Stimulated activated CD8-positive, alpha-beta memory T cell treated with anti-CD3 and anti-CD28 coated beads, Interleukin-4, amount 100 ng/mL, for 24 hours (primary cell): ENCODE data around the gene TPRKB.
"Not testable (repeated sequence)": the region's sequence is repeated elsewhere in the genome, so short reads cannot be mapped to it uniquely, and the experiment has no call there.

Source experiments
- DNase-seq: peaks from one replicate; pipeline ENCODE4 v3.0.0-alpha.2; 2020; ENCODE audit warnings: low read depth

The TPRKB gene

GRCh38 chr2:73736855-73737779, at the start of gene TPRKB:
Gene TPRKB (minus strand): TSS chr2:73737345. CDS start chr2:73734569, 2,776 bp downstream.
- peak; percentile 91 for DNase-seq

DNA sequence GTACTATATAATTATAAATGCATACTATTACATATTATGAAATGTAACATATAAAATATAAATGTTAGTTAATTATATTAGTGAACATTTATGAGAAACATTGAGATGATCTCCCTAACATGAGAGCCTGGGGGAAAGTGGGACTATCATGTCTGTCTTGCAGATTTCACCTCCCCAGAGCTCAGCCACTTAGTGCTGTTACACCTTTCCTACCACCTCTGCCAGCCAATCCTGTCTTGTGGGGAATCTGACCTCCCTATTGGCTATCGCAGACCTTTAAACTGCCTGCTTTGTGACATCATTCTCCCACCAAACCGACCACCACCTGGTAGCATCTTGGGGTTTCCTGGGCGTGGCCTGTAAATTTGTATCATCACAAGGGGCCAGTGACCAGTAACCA, 46.7 kb upstream of the TPRKB start, which contains the start of gene C2orf78:
C2orf78 (plus strand) TSS at position 301 of the 400 bp plus-strand sequence. CDS start 127 bp downstream, outside the sequence.
- DNase-seq, result not testable (repeated sequence)

- DNase-seq, result not testable (repeated sequence)
Measured at GRCh38 chr2:73783402-73783801, 46.3 kb upstream of the TPRKB start.

DNA sequence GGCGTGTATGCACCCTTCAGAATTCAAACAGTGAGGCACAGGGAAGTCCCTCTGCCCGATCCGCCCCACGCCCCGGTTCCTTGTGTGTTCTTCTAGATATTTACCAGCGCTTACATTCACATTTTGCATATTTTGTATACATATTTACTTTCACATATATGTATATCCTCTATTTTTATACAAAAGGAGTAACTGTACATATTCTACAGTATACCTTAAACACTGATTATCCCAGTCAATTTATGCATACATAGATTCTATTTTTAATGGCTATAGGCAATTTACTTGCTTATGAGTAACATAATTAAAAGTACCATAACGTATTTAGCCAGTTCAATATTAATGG, 43.1 kb upstream of the TPRKB start:
- no peak for DNase-seq

DNA sequence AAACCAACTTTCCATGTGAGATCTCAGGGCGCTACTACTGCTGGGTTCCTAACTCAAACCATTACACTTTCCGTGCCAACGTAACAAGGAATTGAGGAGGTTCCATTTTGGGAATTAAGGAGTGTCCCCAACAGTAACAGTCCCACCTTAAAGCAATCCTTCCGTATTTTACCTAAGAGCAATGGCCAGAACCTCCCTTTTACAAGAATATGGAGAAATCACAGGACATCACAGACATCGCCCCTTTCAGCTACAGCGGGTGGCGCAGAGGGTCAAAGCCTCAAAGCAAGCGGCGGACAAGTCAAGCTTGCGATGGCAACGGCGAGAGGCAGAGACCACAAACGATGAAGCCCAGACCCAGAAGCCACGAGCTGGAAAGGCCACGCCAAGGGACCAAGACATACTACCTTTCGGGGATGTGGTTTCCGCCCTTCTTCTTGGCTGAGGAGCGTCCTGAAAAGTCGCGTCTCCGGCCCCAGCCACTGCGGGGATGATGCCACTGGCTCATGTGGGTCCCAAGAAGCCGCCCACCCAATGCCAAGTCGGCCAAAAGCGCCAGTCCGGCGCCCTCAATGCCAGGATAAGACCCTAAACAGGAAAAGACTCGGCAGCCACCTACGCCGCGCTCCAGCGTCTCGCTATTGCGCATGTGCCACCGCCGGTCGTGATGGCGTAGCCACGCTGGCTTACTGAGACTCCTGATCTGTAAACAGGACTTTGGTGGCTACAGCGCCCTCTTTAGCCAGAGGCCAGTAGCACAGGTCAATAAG, 42.5 kb upstream of the TPRKB start, which contains the start of gene DUSP11:
DUSP11 (minus strand) TSS at position 637 of the 770 bp plus-strand sequence; CDS start at position 508, 129 bp downstream.
- DNase-seq, result peak; percentile 95

DNA sequence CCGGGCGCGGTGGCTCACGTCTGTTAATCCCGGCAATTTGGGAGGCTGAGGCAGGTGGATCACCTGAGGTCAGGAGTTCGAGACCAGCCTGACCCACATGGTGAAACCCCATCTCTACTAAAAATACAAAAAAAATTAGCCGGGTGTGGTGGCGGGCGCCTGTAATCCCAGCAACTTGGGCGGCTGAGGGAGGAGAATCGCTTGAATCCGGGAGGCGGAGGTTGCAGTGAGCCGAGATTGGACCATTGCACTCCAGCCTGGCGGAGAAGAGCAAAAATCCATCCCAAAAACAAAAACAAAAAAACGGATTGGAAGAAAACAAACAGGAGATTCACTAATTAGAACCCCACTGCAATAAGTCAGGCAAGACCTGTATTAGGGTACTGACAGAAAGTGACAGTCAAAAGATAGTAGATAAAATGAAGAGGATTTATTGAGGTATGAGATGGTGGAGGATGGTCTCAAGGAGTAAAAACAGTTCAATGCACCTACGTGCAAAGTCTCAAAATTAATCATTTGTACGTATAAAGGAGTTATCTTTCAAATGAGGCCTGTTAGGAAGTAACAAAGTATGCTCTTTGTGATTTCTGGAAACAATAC, 41.8 kb upstream of the TPRKB start:
- not testable (repeated sequence) for DNase-seq

DNA sequence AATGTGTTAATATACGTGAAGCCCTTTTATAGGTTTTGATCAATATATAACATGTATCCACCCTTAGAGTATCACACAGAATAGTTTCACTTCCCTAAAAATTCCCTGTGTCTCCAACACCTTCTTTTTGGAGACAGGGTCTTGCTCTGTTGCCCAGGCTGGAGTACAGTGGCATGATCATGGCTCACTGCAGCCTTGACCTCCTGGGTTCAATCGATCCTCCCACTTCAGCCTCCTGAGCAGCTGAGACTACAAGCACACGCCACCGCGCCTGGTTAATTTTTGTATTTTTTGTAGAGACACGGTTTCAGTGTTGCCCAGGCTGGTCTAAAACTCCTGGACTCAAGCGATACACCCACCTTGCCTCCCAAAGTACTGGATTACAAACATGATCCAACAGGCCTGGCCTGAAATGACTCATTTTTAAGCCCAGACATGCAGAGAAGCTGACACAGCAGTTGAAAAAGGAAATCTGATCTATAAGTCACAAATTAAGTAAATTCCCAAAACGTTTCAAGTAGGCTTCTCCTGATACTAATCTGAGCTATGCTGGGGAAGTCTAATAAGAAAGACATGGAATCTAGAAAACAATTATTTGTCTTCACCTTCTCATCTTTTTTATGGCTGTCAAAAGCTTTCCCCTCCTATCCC, 39.8 kb upstream of the TPRKB start:
- no peak for DNase-seq

DNA sequence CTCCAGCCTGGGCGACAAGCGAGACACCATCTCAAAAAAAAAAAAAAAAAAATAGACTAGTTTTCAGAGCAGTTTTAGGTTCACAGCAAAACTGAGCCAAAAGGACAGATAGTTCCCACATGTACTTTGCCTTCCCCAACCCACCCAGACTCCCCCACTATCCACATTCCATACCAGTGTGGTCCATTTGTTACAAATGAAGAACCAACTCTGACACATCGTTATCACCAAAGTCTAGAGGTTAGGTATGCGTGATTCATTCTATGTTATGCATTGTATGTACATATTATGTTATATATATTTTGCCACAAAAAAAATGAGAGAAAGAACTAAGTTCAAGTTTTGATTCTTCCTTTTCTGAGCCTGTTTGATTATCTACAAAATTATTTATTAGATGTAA, 39.2 kb upstream of the TPRKB start:
- no peak for DNase-seq

GRCh38 chr2:73772819-73773218, 35.7 kb upstream of the TPRKB start:
- no peak for DNase-seq

DNA sequence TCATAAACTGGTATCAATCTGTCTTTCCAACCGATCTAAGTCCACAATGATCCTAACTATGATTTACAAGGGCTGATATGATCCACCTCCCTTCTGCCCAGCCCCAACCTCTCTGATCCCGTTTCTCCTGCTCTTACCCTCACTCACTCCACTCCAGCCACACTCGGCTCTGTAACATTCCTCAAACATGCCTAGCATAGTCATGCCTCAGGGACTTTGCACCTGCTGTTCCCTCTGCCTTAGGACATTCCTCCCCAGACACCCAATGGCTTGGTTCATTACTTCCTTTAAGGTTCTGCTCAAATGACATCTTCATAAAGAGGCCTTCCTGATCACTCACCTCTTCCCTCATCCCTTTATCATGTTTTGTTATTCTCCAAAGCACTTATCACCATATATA, 33.6 kb upstream of the TPRKB start:
- no peak for DNase-seq

DNA sequence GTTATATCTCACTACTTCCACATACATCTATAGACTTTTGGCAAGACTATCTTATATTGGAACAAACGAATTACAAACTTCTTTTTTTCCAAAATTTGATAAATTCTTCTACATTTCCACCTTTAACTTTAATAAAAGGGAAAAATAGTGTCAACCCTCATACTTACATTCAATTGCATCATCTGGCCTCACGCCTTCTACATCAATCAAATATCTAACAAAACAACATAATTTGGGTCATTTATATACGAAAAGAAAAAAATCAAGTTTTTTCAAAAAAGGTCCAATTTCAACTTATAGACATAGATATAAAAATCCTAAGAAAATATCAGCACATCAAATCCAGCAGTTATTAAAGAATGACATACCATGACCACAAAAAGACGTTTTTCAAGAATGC, 29.8 kb upstream of the TPRKB start:
- no peak for DNase-seq

DNA sequence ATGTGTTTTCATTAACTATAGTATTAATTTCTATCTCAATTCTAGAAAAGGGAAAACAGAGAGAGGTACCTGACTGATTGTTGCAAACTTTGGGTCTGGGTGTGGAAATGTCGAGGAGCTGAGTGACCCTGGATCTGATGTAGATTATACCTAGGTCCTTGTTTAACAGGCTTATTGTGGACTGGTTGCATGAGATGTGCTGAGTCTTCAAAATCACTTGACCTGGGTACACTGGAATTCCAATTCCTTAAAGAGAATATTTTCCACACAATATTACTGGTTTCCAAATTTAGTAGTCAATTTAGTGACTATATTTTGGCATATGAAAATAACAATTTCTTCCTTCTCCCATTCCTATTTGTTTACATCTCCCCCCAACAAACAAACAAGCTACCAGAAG, 29.2 kb upstream of the TPRKB start:
- no peak for DNase-seq

DNA sequence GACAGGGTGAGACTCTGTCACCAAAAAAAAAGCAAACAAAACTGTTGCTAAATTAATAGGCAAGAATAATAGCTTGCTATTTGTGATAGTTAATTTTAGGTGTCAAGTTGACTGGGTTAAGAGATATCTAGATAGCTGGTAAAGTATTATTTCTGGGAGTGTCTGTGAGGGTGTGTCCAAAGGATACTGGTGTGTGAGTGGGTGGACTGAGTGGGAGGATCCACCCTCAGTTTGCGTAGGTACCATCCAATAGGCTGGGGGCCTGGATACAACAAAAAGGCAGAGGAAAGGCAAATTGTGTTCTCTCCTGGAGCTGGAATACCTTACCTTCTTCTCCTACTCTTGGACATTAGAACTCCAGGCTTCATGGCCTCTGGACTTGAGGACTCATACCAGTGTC, 27.8 kb upstream of the TPRKB start:
- DNase-seq, result no peak

DNA sequence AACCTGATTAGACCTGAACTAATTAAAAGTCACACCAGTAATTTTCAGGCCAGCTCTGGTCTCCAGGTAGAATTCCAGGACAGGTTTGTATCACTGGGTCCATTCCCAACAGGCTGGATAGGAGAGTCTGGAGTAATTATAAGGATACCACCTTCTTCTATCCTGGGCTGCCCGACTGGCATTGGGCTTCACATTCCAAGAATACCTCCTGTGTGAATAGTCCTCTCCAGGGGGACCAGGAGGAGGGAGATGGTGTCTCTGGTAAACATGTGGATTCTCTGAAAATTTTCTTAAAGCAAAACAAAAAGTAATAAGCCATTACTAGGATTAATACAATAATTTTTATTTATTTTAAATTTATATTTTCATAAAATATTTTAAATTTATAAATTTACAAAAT, 25.4 kb upstream of the TPRKB start:
- no peak for DNase-seq

DNA sequence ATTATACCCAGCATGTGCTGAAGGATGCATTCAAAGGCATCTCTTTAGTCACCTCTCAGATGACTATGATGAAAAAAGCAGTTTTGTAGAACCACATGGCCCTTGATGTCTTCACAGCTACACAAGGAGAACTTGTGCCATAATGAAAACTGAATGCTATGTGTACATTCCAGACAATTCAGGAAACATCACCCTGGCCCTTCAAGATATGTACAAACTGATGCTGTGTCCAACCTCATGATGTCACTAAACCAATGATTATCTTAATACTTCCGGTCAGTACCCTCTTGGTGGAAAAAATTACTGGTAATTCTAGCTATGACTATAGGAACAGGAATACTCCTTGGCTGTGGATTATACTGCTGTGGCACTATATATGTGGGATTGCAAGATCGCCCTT, 22.8 kb upstream of the TPRKB start:
- no peak for DNase-seq

- no peak for DNase-seq
Measured at GRCh38 chr2:73759285-73759764, 22.2 kb upstream of the TPRKB start.

DNA sequence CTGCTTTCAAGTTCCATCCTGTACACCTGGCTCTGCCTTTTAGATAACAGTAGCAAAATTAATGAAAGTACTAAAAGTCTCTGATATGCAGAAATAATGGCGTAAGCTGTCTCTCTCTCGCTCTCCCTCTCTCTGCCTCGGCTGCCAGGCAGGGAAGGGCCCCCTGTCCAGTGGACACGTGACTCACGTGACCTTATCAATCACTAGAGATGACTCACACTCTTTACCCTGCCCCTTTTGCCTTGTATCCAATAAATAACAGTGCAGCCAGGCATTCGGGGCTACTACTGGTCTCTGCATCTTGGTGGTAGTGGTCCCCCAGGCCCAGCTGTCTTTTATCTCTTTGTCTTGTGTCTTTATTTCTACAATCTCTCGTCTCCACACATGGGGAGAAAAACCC, 17.2 kb upstream of the TPRKB start:
- DNase-seq, result not testable (repeated sequence)

DNA sequence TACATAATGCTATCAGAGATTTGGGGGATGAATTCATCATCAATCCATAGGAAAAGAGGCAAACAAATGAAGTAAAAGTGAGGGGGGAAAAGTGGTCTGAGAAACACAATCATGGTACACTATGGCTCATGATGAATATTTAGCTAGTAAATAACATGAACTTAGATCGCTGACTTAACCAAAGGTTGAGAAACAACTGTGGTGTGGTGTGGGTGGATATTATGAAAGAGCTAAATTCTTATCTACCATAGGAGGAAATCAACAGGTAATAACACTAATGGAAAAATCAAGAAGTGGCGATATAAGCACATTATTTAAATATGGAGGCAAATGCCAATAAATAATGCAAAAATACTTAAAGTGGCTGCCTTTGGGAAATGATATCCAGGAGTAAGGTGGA, 12.2 kb upstream of the TPRKB start:
- no peak for DNase-seq

- no peak for DNase-seq
Measured at GRCh38 chr2:73746877-73747208, 9.7 kb upstream of the TPRKB start.

DNA sequence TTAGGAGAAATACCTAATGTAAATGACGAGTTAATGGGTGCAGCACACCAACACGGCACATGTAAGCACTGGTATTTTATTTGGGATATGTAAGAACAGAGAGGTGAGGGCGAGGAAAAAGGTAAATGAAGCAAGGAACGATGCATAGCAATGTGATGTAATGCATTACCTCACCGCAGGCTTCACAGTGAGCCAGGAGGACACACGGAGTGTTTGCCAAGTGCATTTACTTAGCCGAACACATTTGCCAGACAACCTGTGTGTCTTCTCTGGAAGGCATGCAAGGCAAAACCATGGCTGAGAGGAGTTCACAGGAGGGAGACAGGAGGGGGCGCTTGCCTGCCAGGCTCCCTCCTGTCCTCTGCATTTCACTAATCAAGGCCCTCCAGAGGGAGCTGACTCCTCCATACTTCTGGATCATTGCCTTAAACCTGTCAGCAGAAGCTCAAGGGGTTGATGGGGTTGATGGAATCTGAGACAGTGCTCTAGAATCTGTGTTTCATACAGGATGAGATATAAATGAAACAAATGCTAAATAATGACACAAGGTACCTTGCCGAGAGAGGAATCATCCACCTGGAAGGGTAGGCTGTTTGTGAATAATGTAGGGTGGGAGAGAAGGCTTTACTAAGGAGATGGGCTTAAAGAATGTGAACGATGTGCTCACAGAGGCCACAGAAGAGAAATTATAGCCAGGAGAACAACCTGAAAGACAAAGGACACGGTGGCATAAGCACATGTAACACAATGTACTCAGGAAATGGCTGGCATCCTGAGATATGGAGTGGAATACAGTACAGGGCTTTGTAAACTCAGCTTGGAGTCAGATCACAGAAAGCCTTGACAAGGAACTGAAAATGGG, 9.1 kb upstream of the TPRKB start:
- DNase-seq, result no peak

DNA sequence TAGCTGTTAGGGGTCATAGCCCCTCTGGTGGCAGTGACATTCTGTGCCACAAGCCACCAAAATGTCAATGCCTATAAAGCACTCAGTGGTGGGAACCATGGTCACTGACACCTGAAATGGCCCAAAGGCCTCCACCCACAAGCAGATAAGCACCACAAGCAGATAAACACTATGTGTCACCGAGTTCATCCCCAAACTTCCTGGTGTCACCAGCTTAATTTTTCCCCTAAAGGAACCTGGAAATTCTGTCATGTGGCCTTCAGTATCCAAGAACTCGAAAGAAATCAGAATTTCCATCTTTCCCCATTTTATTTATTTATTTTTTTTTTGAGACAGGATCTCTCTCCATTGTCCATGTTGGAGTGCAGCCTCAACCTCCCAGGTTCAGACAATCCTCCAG, 3.6 kb upstream of the TPRKB start:
- DNase-seq, result no peak
